IMR-90 (cell line): Measurements from ENCODE around the gene FLT3. TPM values are rescaled to one million over a fixed set of nuclear protein-coding genes. Genes with fewer than 3 reads are reported as not detected.
"Not testable (repeated sequence)": the region's sequence is repeated elsewhere in the genome, so short reads cannot be mapped to it uniquely, and the experiment has no call there.

Experiments
- ATAC-seq: fragments of 200-7000 bp; cut with Tn5 transposase; 2 replicates; pipeline ENCODE4 v1.9.1; 2020; ENCODE audit warnings: low read depth, mild to moderate bottlenecking, moderate library complexity
- BruUV-seq: library from RNA; stranded (reverse); fragments of 400-500 nt; replicated peaks from 2 replicates; lab custom pipeline; 2021; lab: Mats Ljungman, UMichigan
- CTCF ChIA-PET: fragments of 300-600 bp; formaldehyde crosslinking; extraction: SDS; loops from one replicate; lab custom pipeline; 2021; ENCODE audit warnings: antibody characterized with exemption; lab: Yijun Ruan, JAX
- POLR2A ChIA-PET: fragments of 300-600 bp; sonication (Branson Sonifier 250); formaldehyde crosslinking; loops from one replicate; lab custom pipeline; 2022; ENCODE audit warnings: antibody characterized with exemption; ENCODE audit not compliant: unreplicated experiment; lab: Charles Lee
- DNase-seq: peaks from one replicate; pipeline ENCODE4 v3.0.0; 2013
- H2AFZ ChIP-seq: replicated peaks from 2 replicates; pipeline ENCODE3; 2013; ENCODE audit warnings: low read length, mild to moderate bottlenecking; ENCODE audit not compliant: poor library complexity
- H2AK5ac ChIP-seq: 2 replicates; pipeline ENCODE4 v1.6.1; 2013; ENCODE audit warnings: low read depth, low read length, inconsistent platforms
- H2AK9ac ChIP-seq: replicated peaks from 2 replicates; pipeline ENCODE3; 2013; ENCODE audit warnings: mild to moderate bottlenecking, low read depth, low read length, moderate library complexity; ENCODE audit not compliant: poor library complexity
- H2BK120ac ChIP-seq: 2 replicates; pipeline ENCODE4 v1.6.1; 2013; ENCODE audit warnings: low read depth, low read length, inconsistent platforms
- H2BK15ac ChIP-seq: 3 replicates; pipeline ENCODE4 v1.6.1; 2013; ENCODE audit warnings: low read depth, low read length, inconsistent platforms
- H2BK20ac ChIP-seq: 2 replicates; pipeline ENCODE4 v1.6.1; 2013; ENCODE audit warnings: low read depth, mild to moderate bottlenecking, inconsistent platforms, low read length, moderate library complexity
- H2BK5ac ChIP-seq: 2 replicates; pipeline ENCODE4 v1.6.1; 2013; ENCODE audit warnings: mild to moderate bottlenecking, low read depth, low read length, inconsistent platforms; ENCODE audit not compliant: poor library complexity, severe bottlenecking
- H3K14ac ChIP-seq: replicated peaks from 2 replicates; pipeline ENCODE4 v1.6.1; 2013; ENCODE audit warnings: low read depth, low read length, inconsistent platforms
- H3K18ac ChIP-seq: 2 replicates; pipeline ENCODE4 v1.6.1; 2013; ENCODE audit warnings: low read depth, low read length, control low read depth
- H3K23ac ChIP-seq: 2 replicates; pipeline ENCODE4 v1.6.1; 2013; ENCODE audit warnings: low read depth, low read length, inconsistent platforms
- H3K27ac ChIP-seq: 2 replicates; pipeline ENCODE4 v1.5.1; 2013; ENCODE audit warnings: mild to moderate bottlenecking, control low read depth, low read length; ENCODE audit not compliant: insufficient read depth
- H3K27me3 ChIP-seq: 2 replicates; pipeline ENCODE4 v1.6.1; 2013; ENCODE audit warnings: low read length; ENCODE audit not compliant: control insufficient read depth, insufficient read depth
- H3K36me3 ChIP-seq: 2 replicates; pipeline ENCODE4 v1.6.1; 2013; ENCODE audit warnings: low read length, mixed read lengths; ENCODE audit not compliant: control insufficient read depth, insufficient read depth
- H3K4ac ChIP-seq: 2 replicates; pipeline ENCODE4 v1.6.1; 2013; ENCODE audit warnings: low read depth, low read length, inconsistent platforms
- H3K4me1 ChIP-seq: 2 replicates; pipeline ENCODE4 v1.6.1; 2013; ENCODE audit warnings: low read length, mixed read lengths; ENCODE audit not compliant: control insufficient read depth, insufficient read depth
- H3K4me2 ChIP-seq: 2 replicates; pipeline ENCODE4 v1.6.1; 2013; ENCODE audit warnings: low read depth, mild to moderate bottlenecking, control low read depth, low read length, moderate library complexity
- H3K4me3 ChIP-seq: 2 replicates; pipeline ENCODE4 v1.5.1; 2013; ENCODE audit warnings: low read depth, mild to moderate bottlenecking, control low read depth, low read length, moderate library complexity; ENCODE audit not compliant: insufficient read depth
- H3K56ac ChIP-seq: 2 replicates; pipeline ENCODE4 v1.6.1; 2013; ENCODE audit warnings: low read length, inconsistent platforms; ENCODE audit not compliant: insufficient read depth; ENCODE audit errors: extremely low read depth
- H3K79me1 ChIP-seq, 2 experiments: 2 replicates each; pipeline ENCODE4 v1.6.1; 2013; ENCODE audit warnings: low read length in 2 of 2, inconsistent platforms in 1 of 2, low read depth in 1 of 2
- H3K9ac ChIP-seq: 2 replicates; pipeline ENCODE4 v1.6.1; 2013; ENCODE audit warnings: low read depth, low read length, control low read depth
- H3K9me1 ChIP-seq: 2 replicates; pipeline ENCODE4 v1.6.1; 2013; ENCODE audit warnings: low read length, inconsistent platforms; ENCODE audit not compliant: insufficient read depth
- H3K9me3 ChIP-seq: 2 replicates; pipeline ENCODE4 v1.6.1; 2013; ENCODE audit warnings: low read length; ENCODE audit not compliant: control insufficient read depth, insufficient read depth
- H4K20me1 ChIP-seq: 2 replicates; pipeline ENCODE4 v1.6.1; 2013; ENCODE audit warnings: low read length, inconsistent platforms; ENCODE audit not compliant: insufficient read depth
- H4K5ac ChIP-seq: 2 replicates; pipeline ENCODE4 v1.6.1; 2013; ENCODE audit warnings: mild to moderate bottlenecking, low read depth, low read length, control low read depth
- H4K8ac ChIP-seq, 2 experiments: 2 replicates each; pipeline ENCODE4 v1.6.1; 2013; ENCODE audit warnings: low read depth in 2 of 2, low read length in 2 of 2, control low read depth in 1 of 2, inconsistent platforms in 1 of 2
- H4K91ac ChIP-seq: 2 replicates; pipeline ENCODE4 v1.6.1; 2013; ENCODE audit warnings: low read depth, low read length, inconsistent platforms; ENCODE audit not compliant: insufficient read depth
- CEBPB ChIP-seq: IDR thresholded peaks from 2 replicates; pipeline ENCODE4 v1.6.1; 2012; ENCODE audit warnings: low read depth, low read length, improper control_type of control experiment
- ELK1 ChIP-seq: fragments of 150-350 bp; IDR thresholded peaks from 2 replicates; pipeline ENCODE4 v1.6.1; 2016; ENCODE audit warnings: low read depth, mild to moderate bottlenecking, low read length, moderate library complexity, borderline replicate concordance
- FOS ChIP-seq: fragments of 150-350 bp; IDR thresholded peaks from 2 replicates; pipeline ENCODE4 v1.6.1; 2016; ENCODE audit warnings: low read depth, low read length
- RAD21 ChIP-seq: IDR thresholded peaks from 2 replicates; pipeline ENCODE4 v1.6.1; 2012; ENCODE audit warnings: low read length, improper control_type of control experiment
- WGBS, 2 experiments: methylation state at CpG; one replicate each; pipeline versions ENCODE4 v1.1.5 to v1.1.7; 2013; ENCODE audit warnings: missing lambda C conversion rate in 2 of 2; ENCODE audit not compliant: insufficient read length in 1 of 2; ENCODE audit errors: extremely low coverage in 2 of 2; 5-methylcytosine and 5-hydroxymethylcytosine counted together
- dilution Hi-C: fragments of 300-500 bp; cut with HindIII; formaldehyde crosslinking; loops from one replicate; pipeline ENCODE4 v1.14.3; 2018; ENCODE audit warnings: low sequenced_read_pairs; ENCODE audit not compliant: unreplicated experiment
- in situ Hi-C: fragments of 300-500 bp; cut with MboI; formaldehyde crosslinking; loops from 3 replicates; pipeline ENCODE4 v1.14.3; 2019; ENCODE audit warnings: low sequenced_read_pairs, inconsistent platforms, mixed read lengths
- intact Hi-C: fragments of 100-400 bp; cut with micrococcal nuclease; formaldehyde crosslinking; loops from 2 replicates; pipeline ENCODE4 v1.10.0; 2022
- polyA plus RNA-seq, 3 experiments: library from polyadenylated mRNA; depleted of rRNA; stranded (reverse); fragments of >200 nt; gene quantifications; 2 replicates each; pipeline ENCODE4 v1.2.3, GENCODE V29; 2012; ENCODE audit warnings: low replicate concordance in 1 of 3
- total RNA-seq: library from RNA; depleted of rRNA; stranded (reverse); fragments of >200 nt; gene quantifications from 2 replicates; pipeline ENCODE4 v1.2.3, GENCODE V29; 2012

FLT3 gene
- total and polyA plus RNA-seq, 2 of the 4 experiments (the other 2 are of a cell fraction) = not detected

- Histone ChIP-seq H2BK20ac (no peak overlapping the region), H3K4me1 (peaks cover 3% of the 10 kb centered on the region), H2AFZ (no peak overlapping the region), H3K4ac (no peak overlapping the region), H3K36me3 (no peaks in the 10 kb centered on the region), H2BK120ac (no peak overlapping the region), H2BK5ac (no peak overlapping the region), H2BK15ac (no peak overlapping the region), H4K5ac (no peak overlapping the region), H3K9ac (no peak overlapping the region), H3K27me3 (no peaks in the 10 kb centered on the region), H3K79me1 (peaks cover 22 to 79% of the 10 kb centered on the region in 2 experiments), H4K8ac (no peak overlapping the region), H4K91ac (no peak overlapping the region), H3K4me3 (no peak overlapping the region), H4K20me1 (peaks cover 80% of the 10 kb centered on the region), H3K56ac (no peak overlapping the region), H3K4me2 (no peak overlapping the region), H3K14ac (no peak overlapping the region), H3K9me3 (no peaks in the 10 kb centered on the region), H2AK5ac (no peak overlapping the region), H3K9me1 (peaks cover 8% of the 10 kb centered on the region), H3K27ac (no peak overlapping the region), H2AK9ac (no peak overlapping the region), H3K23ac (no peak overlapping the region), H3K18ac (no peak overlapping the region)
- BruUV-seq = no TSS peak
- ChIA-PET POLR2A (no interaction called here), CTCF (no interaction called here)
- ATAC-seq = no peak
- dilution Hi-C loops (no loop called here), in situ Hi-C loops (no loop called here), intact Hi-C loops (no loop called here)
- no peak for TF ChIP-seq RAD21
- TF ChIP-seq FOS = no peak
- TF ChIP-seq CEBPB = no peak
- TF ChIP-seq ELK1 = no peak
- DNase-seq = no peak
- WGBS, 2 experiments = 100% methylated on average over 1 of the region's 6 CpGs; no CpG with 5 or more reads in 1 of the 2 experiments
These were observed 44.7 kb upstream of the FLT3 start for GRCh38 chr13:28145049-28145448.

GRCh38 chr13:28141542-28141941, 41.2 kb upstream of the FLT3 start:
- POLR2A ChIA-PET, H2AK5ac ChIP-seq, H3K4me2 ChIP-seq, H3K4me1 ChIP-seq, BruUV-seq, H3K27me3 ChIP-seq, H3K56ac ChIP-seq, dilution Hi-C loops, H2BK15ac ChIP-seq, H2AK9ac ChIP-seq, H2BK5ac ChIP-seq, H3K9ac ChIP-seq, H2BK20ac ChIP-seq, H4K91ac ChIP-seq, DNase-seq, H3K9me3 ChIP-seq, H2AFZ ChIP-seq, H3K23ac ChIP-seq, H3K14ac ChIP-seq, H3K4ac ChIP-seq, H4K8ac ChIP-seq, H3K18ac ChIP-seq, H3K36me3 ChIP-seq, H3K4me3 ChIP-seq, H3K27ac ChIP-seq, ATAC-seq, H3K9me1 ChIP-seq, H4K5ac ChIP-seq, H2BK120ac ChIP-seq, CTCF ChIA-PET, in situ Hi-C loops: not testable (repeated sequence)
- 100% methylated on average over 1 of the region's 10 CpGs; no CpG with 5 or more reads in 1 of the 2 experiments for WGBS, 2 experiments
- Histone ChIP-seq H4K20me1 (peaks cover 63% of the 10 kb centered on the region), H3K79me1 (peaks cover 18 to 69% of the 10 kb centered on the region in 2 experiments)
- intact Hi-C loops = loop anchor here (5.0 kb wide), 2 partner anchors 36 to 81 kb away; no protein-coding TSS in a partner anchor
